Kidney (tissue), 14 donors: Measurements from ENCODE around the gene NT5DC2. TPM values are rescaled to one million over a fixed set of nuclear protein-coding genes. Genes with fewer than 3 reads are reported as not detected.
A peak's percentile ranks its signal among the peaks of the same experiment; 100 is the strongest.

Experiments
- DNase-seq, 5 donors: peaks; one replicate each; pipeline ENCODE4 v3.0.0-alpha.2; 2013 to 2020
- FAIRE-seq: peaks from 2 replicates; lab custom pipeline; 2012; peaks lifted over from hg19 to GRCh38; lab: Jason Lieb, UNC
- H3K27ac ChIP-seq, 2 donors: one replicate each; pipeline ENCODE4 v1.7.0; 2013; ENCODE audit warnings: low read depth in 2 of 2, low read length in 2 of 2, inconsistent platforms in 1 of 2
- H3K27me3 ChIP-seq: one replicate; pipeline ENCODE4 v1.7.1; 2013; ENCODE audit warnings: low read length, inconsistent platforms; ENCODE audit not compliant: control insufficient read depth, insufficient read depth
- H3K36me3 ChIP-seq, 3 donors: one replicate each; pipeline versions ENCODE4 v1.7.0 to v1.7.1; 2013; ENCODE audit warnings: low read length in 3 of 3, control low read depth in 1 of 3, inconsistent platforms in 1 of 3; ENCODE audit not compliant: insufficient read depth in 3 of 3, control insufficient read depth in 2 of 3
- H3K4me1 ChIP-seq, 3 donors: one replicate each; pipeline versions ENCODE4 v1.7.0 to v1.7.1; 2013; ENCODE audit warnings: low read length in 3 of 3, inconsistent platforms in 1 of 3, low read depth in 1 of 3; ENCODE audit not compliant: control insufficient read depth in 2 of 3, insufficient read depth in 2 of 3
- H3K4me3 ChIP-seq, 3 donors: one replicate each; pipeline versions ENCODE4 v1.7.0 to v1.8.1; 2013; ENCODE audit warnings: low read length in 3 of 3, control low read depth in 1 of 3, inconsistent platforms in 1 of 3
- H3K9ac ChIP-seq, 3 donors: one replicate each; pipeline versions ENCODE4 v1.7.0 to v1.7.1; 2013; ENCODE audit warnings: low read length in 3 of 3, control low read depth in 1 of 3, inconsistent platforms in 1 of 3
- H3K9me3 ChIP-seq, 3 donors: one replicate each; pipeline versions ENCODE4 v1.7.0 to v1.7.1; 2013; ENCODE audit warnings: low read length in 3 of 3, control low read depth in 1 of 3, inconsistent platforms in 1 of 3; ENCODE audit not compliant: control insufficient read depth in 2 of 3, insufficient read depth in 1 of 3
- CTCF ChIP-seq: IDR thresholded peaks from 3 replicates; pipeline ENCODE4 v1.5.1; 2012; ENCODE audit warnings: mild to moderate bottlenecking, moderate library complexity, borderline replicate concordance; ENCODE audit not compliant: insufficient read depth; ENCODE audit errors: extremely low read depth
- intact Hi-C: fragments of 100-400 bp; cut with DNase I; formaldehyde crosslinking; loops from one replicate; pipeline ENCODE4 v1.11.1; 2022
- polyA plus RNA-seq: library from polyadenylated mRNA; stranded (reverse); fragments of 350-450 nt; fragmentation: Illumina TruSeq; extraction: RNeasy Lipid Tissue Mini Kit (QIAGEN cat#74804); gene quantifications from one replicate; pipeline ENCODE4 v1.2.3, GENCODE V29; 2014; ENCODE audit warnings: low read depth, low replicate concordance; ENCODE audit not compliant: insufficient read depth
- total RNA-seq: library from RNA; stranded (reverse); fragmentation: NEBNext Ultra II Directional; extraction: Animal tissue kit (Norgen Biotek cat#: 25700); gene quantifications from one replicate; pipeline ENCODE4 v1.2.1, GENCODE V29; 2021
- donor health status: control.
- donor health status: control.
- donor health status: control.
- donor health status: control.
- donor health status: control.
- donor health status: DM: yes; HTN: yes; CAD: no.
- donor health status: Normal renal cell carcinoma (clear cell type).

The NT5DC2 gene
- total and polyA plus RNA-seq, 2 donors from 2014 or later = 47.3 to 75.7 TPM

- H3K27me3 ChIP-seq = no peaks in the 10 kb centered on the region
- no peak for FAIRE-seq
- TF ChIP-seq CTCF = no peak
- DNase-seq = no peak
- intact Hi-C loops = no loop called here
- H3K9me3 ChIP-seq = no peaks in the 10 kb centered on the region
- peak overlapping the region; percentile 3 to 61 (median 48) for H3K4me3 ChIP-seq
- H3K9ac ChIP-seq = peak overlapping the region in 1 of 3 donors; percentile 31
- no peak overlapping the region for H3K27ac ChIP-seq
- H3K4me1 ChIP-seq = peaks cover 3 to 31% (median 12%) of the 10 kb centered on the region in 3 donors
- peaks cover 0 to 9% (median 0%) of the 10 kb centered on the region in 3 donors for H3K36me3 ChIP-seq
Measured at GRCh38 chr3:52536112-52536368, 2.4 kb upstream of the NT5DC2 start.

- no peak for TF ChIP-seq CTCF
- Histone ChIP-seq H3K27me3 (no peaks in the 10 kb centered on the region), H3K36me3 (peaks cover 0 to 4% (median 0%) of the 10 kb centered on the region in 3 donors), H3K4me3 (peak overlapping the region in 2 of 3 donors; percentile 3 to 48), H3K9ac (peak overlapping the region in 1 of 3 donors; percentile 31), H3K4me1 (peaks cover 3 to 31% (median 12%) of the 10 kb centered on the region in 3 donors), H3K9me3 (no peaks in the 10 kb centered on the region), H3K27ac (no peak overlapping the region)
- intact Hi-C loops = no loop called here
- FAIRE-seq (no peak), DNase-seq (peak in 1 of 5 donors; percentile 54)
Measured at GRCh38 chr3:52535411-52536111, 1.9 kb upstream of the NT5DC2 start.

GRCh38 chr3:52534281-52535183, 875 bp upstream of the NT5DC2 start:
- Histone ChIP-seq H3K4me1 (peaks cover 3 to 31% (median 12%) of the 10 kb centered on the region in 3 donors), H3K9ac (peak overlapping the region in 2 of 3 donors; percentile 34 to 63)

More at GRCh38 chr3:52534281-52535183, 875 bp upstream of the NT5DC2 start:
- no peak for FAIRE-seq
- Histone ChIP-seq H3K4me3 (peak overlapping the region; percentile 38 to 55 (median 47)), H3K27me3 (no peaks in the 10 kb centered on the region), H3K36me3 (no peaks in the 10 kb centered on the region), H3K27ac (peak overlapping the region; percentile 55 to 61), H3K9me3 (no peaks in the 10 kb centered on the region)
- peak; percentile 37 to 79 (median 63) for DNase-seq
- TF ChIP-seq CTCF = no peak
- intact Hi-C loops = no loop called here
